Muscle layer of colon (tissue), 2 donors: ENCODE measurements around the gene UNC5B.

Experiments
- H3K27ac ChIP-seq: one replicate; pipeline ENCODE4 v1.7.0; 2013; ENCODE audit warnings: low read depth, mild to moderate bottlenecking, low read length, moderate library complexity
- H3K27me3 ChIP-seq, 2 donors: one replicate each; pipeline ENCODE4 v1.7.0; 2013; ENCODE audit warnings: low read length in 2 of 2, mild to moderate bottlenecking in 2 of 2; ENCODE audit not compliant: insufficient read depth in 2 of 2, control insufficient read depth in 1 of 2
- H3K36me3 ChIP-seq: one replicate; pipeline ENCODE4 v1.7.0; 2013; ENCODE audit warnings: mild to moderate bottlenecking, low read length; ENCODE audit not compliant: insufficient read depth
- H3K4me1 ChIP-seq: one replicate; pipeline ENCODE4 v1.7.0; 2013; ENCODE audit warnings: mild to moderate bottlenecking, low read length; ENCODE audit not compliant: insufficient read depth
- H3K4me3 ChIP-seq, 2 donors: one replicate each; pipeline ENCODE4 v1.7.0; 2013; ENCODE audit warnings: low read length in 2 of 2, low read depth in 1 of 2, mild to moderate bottlenecking in 1 of 2, moderate library complexity in 1 of 2
- H3K9ac ChIP-seq: one replicate; pipeline ENCODE4 v1.7.0; 2013; ENCODE audit warnings: low read length
- H3K9me3 ChIP-seq: one replicate; pipeline ENCODE4 v1.7.0; 2013; ENCODE audit warnings: mild to moderate bottlenecking, low read length
- donor health status: abdominal sarcoma.
- donor health status: Adenocarcinoma of cecum.

Gene UNC5B

DNA sequence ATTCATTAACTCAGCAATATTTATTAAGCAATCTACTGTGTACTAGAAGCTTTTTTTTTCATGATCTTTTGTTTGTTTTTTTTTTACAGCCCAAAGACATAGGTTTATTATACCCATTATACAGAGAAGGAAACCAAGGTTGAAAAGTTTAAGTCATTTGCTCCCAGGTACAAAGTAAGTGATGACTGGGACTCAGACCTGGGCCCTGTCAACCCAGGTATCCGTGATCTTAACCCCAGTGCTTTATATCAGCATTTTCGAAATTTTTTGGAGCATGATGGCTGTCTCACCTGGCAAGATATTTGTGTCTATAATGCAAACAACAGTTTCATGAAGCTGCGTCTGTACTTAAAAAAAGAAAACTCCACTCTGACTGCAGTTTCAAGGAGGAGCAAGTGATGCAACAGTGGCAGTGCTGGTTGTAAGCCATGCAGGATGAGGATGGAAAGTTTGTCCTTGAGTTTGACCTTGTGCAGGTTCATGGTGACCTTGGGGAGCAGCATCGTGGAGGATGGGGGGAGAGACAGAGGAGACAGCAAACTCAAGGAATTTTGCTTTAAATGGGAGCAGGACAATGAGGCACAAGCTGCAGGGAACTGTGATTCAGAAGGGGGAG, 118.5 kb downstream of the UNC5B start:
- Histone ChIP-seq H3K27me3 (no peaks in the 10 kb centered on the region), H3K4me3 (no peak overlapping the region), H3K27ac (no peak overlapping the region), H3K9me3 (no peaks in the 10 kb centered on the region), H3K4me1 (no peaks in the 10 kb centered on the region), H3K36me3 (peaks cover 3% of the 10 kb centered on the region), H3K9ac (no peak overlapping the region)

DNA sequence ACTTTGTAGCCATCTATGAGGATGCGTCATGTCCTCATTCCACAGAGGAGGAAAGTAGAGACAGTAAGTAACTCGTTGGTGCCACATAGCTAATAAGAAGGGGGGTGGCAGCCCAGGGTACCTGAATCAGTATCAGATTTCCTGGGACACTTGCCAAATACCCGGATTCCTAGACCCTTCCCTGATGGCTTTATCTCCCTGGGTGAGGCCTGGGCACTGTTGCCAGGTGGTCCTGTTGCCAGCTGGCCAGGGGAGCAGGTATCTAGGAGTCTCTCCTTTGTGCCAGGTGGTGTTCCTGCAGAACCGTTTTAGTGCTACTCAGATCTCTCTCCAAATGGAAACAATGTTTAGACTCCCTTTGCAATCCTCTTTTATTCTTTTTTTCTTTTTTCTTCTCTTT, 119.4 kb downstream of the UNC5B start:
- Histone ChIP-seq H3K9ac (no peak overlapping the region), H3K27me3 (no peaks in the 10 kb centered on the region), H3K4me3 (no peak overlapping the region), H3K36me3 (peaks cover 3% of the 10 kb centered on the region), H3K9me3 (no peaks in the 10 kb centered on the region), H3K4me1 (no peaks in the 10 kb centered on the region), H3K27ac (no peak overlapping the region)

DNA sequence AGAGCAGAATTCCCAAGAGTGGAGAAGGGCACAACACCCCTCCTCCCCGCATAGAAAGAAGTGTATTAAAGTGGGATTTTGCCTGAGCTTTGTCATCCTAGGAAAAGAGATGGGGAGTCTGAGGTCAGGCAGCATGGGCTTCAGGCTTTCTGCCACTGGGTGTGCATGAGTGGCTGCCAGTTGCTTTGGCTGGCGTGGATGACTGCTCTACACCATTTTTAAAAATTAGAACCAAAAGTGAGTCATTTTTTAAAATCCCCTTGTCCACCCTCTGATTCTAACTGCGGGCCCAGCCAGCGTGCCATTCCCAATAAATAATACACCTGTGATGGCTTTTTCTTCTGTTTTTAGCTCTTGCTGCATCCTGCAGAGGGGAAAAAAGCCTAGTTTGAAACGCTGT, 120.1 kb downstream of the UNC5B start:
- Histone ChIP-seq H3K4me1 (no peaks in the 10 kb centered on the region), H3K36me3 (no peaks in the 10 kb centered on the region), H3K27ac (no peak overlapping the region), H3K9me3 (no peaks in the 10 kb centered on the region), H3K4me3 (no peak overlapping the region), H3K27me3 (no peaks in the 10 kb centered on the region), H3K9ac (no peak overlapping the region)

DNA sequence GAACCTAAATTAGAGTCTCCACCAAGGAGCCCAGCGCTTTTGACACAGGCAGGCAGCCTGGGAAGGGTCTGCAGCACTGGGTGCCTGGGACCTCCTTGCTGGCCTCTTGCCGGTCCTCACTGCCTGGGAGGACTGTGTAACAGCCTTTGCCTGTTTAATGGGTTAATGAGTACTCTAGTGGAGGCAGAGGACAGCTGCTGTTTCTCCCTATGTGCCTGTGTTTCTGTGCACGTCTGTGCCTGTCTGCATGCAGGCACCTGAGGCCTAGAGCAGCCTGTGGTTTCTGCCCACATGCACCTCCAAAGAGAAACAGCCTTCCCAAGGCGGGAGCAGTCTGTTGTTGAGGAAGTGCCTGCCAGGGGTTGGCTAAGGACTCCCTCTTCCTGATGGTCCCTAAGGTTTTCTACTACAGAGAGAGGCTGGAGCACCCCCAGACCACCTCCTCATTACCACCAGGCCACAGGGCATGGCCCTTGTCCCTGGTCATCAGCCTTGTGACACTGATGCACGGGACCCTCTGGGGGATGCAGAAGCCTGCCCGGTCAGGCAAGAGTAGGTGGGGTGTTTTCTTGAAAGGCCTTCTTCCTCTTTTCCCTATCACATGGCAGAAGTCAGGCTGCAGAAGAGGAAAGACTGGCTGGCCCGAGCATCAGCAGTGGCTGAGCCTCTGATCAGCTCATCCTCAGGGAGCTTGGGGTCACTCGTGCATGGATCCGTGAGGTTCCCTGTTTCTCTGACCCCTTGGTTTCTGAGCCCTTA, 120.9 kb downstream of the UNC5B start:
- Histone ChIP-seq H3K9me3 (no peaks in the 10 kb centered on the region), H3K4me1 (no peaks in the 10 kb centered on the region), H3K27me3 (no peaks in the 10 kb centered on the region), H3K4me3 (no peak overlapping the region), H3K27ac (no peak overlapping the region), H3K36me3 (no peaks in the 10 kb centered on the region), H3K9ac (no peak overlapping the region)

DNA sequence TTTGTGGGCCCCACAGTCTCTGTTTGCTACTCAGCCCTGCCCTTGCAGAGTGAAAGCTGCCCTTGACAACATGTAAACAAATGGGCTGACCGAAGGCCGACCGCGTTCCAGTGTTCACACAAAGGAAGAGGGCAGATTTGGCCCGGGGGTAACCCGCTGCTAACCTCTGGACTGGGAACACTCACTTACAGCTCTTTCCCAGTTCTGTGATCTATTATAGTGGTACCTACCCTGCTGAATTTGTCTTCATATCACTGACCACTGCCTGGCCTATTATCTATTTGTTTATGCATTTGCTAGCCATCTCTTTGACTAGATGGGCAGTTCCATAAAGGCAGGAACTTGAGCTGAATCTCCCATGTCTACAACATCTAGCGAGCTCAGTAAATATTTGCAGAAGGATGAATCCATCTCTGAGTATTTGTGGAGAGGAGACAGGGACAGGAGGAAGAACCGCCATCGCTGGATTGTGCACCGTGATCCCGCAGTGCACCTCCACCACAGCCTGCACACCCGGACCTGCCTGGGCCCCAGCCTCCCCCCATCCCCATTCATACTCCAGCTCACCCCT, 121.9 kb downstream of the UNC5B start:
- H3K9me3 ChIP-seq: no peaks in the 10 kb centered on the region
- H3K9ac ChIP-seq: no peak overlapping the region
- H3K27ac ChIP-seq: no peak overlapping the region
- no peaks in the 10 kb centered on the region for H3K27me3 ChIP-seq
- H3K4me3 ChIP-seq: no peak overlapping the region
- H3K4me1 ChIP-seq: no peaks in the 10 kb centered on the region
- H3K36me3 ChIP-seq: peaks cover 7% of the 10 kb centered on the region

DNA sequence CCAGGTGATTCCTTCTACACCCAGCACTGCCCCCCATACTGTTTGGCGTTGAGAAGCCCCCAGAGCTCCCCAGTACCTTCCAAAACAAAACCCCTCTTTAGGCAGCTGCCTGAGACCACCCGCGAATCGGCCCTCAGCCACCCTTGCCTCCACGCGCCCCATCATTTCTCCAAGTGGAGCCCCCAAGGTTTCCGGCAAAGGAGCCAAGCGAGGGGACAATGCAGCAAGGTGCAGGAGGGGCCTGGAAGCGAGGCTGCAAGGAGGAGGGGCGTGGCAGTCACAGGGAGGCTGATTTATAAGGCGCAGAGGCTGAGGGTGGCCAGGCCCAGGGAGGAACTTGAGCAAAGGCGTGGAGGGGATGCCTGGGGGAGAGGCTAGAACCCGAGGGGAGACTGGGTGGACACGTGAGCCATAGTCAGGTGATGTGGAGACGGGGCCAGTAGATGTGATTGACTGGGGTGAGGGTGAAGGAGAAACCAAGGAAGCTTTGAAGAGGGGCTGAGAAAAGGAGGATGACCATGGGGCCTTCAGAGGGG, 122.9 kb downstream of the UNC5B start:
- Histone ChIP-seq H3K27ac (no peak overlapping the region), H3K9ac (no peak overlapping the region), H3K27me3 (no peaks in the 10 kb centered on the region), H3K9me3 (no peaks in the 10 kb centered on the region), H3K36me3 (peaks cover 7% of the 10 kb centered on the region), H3K4me1 (no peaks in the 10 kb centered on the region), H3K4me3 (no peak overlapping the region)

DNA sequence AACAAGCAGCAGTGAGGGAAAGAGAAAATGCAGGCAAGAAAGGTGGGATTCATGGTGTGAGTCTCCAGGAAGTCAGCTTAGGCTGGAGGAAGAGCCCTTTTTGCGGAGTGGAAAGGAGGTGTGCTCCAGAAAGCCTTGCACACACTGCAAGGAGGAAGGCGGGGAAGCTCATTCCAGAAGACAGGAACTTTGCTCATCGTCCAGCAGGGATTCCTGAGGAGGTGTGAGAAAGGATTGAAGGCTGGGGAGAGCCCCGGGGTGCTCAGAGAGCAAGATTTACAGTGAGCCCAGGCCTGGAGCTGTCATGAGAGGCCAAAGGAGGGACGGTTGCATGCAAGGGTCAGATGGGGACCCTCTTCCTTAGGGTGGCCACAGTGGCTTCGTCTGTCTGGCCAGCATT, 124.3 kb downstream of the UNC5B start:
- Histone ChIP-seq H3K9me3 (no peaks in the 10 kb centered on the region), H3K4me1 (no peaks in the 10 kb centered on the region), H3K9ac (no peak overlapping the region), H3K4me3 (no peak overlapping the region), H3K27me3 (no peaks in the 10 kb centered on the region), H3K27ac (no peak overlapping the region), H3K36me3 (peaks cover 7% of the 10 kb centered on the region)

DNA sequence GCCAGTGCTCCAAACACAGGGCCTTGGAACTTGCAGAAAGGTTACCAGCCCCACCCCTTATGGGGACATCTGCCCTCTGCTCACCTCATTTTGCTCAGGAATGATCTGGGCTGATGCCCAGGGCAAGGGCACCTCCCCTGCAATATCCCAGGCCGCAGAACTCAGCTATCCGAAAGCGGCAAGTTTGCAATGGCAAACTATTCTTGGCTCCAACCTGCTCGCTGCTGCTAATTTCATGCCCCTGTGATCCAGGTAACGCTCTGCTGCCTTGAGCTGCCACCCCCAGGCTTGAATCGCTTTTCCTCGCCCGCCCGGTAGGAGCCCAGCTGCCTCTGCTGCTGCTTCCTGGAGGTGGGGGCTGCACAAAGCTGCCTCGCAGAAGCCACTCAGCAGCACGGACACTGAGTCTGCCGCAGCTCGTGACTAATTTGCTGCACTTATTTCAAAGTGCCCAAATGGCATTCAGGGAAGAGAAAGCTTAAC, 124.9 kb downstream of the UNC5B start:
- Histone ChIP-seq H3K27ac (no peak overlapping the region), H3K36me3 (peaks cover 7% of the 10 kb centered on the region), H3K9ac (no peak overlapping the region), H3K4me1 (no peaks in the 10 kb centered on the region), H3K4me3 (no peak overlapping the region), H3K9me3 (no peaks in the 10 kb centered on the region), H3K27me3 (no peaks in the 10 kb centered on the region)

DNA sequence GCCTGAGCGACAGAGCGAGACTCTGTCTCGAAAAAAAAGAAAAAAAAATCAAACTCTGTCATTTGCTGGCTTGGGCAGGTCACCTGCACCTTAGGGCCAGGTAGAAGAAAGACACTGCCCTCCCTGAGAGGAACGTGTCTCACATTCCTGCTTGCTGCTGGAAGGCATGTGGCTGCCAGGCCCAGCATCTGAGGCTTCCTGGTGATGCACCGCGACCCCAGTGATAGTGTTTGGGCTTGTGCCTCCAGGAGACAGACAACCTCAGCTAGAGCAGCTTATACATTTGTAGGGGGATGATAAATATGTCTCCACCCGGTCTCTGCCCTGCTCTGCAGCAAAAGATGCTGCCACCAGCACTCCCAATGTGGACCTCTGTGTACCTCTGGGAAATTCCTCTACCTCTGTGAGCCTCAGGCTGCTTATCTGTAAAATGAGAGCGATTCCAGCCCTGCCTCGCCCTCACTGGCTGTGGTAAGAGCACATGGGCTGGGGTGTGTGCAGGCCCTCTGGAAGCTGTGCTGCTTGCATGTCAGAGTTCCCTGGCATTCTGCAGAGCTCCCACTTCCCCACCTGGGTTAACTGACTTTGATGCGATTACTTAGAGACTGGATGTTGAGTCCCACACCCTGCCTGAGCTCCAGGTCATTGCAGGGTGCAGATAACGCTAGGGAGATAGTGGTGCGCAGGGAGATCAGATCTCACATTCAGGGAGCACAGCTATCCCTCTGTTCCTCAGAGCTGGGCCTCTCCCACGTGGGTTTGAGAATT, 126.5 kb downstream of the UNC5B start:
- Histone ChIP-seq H3K4me1 (no peaks in the 10 kb centered on the region), H3K27me3 (no peaks in the 10 kb centered on the region), H3K9ac (no peak overlapping the region), H3K27ac (no peak overlapping the region), H3K9me3 (no peaks in the 10 kb centered on the region), H3K4me3 (no peak overlapping the region), H3K36me3 (peaks cover 7% of the 10 kb centered on the region)

DNA sequence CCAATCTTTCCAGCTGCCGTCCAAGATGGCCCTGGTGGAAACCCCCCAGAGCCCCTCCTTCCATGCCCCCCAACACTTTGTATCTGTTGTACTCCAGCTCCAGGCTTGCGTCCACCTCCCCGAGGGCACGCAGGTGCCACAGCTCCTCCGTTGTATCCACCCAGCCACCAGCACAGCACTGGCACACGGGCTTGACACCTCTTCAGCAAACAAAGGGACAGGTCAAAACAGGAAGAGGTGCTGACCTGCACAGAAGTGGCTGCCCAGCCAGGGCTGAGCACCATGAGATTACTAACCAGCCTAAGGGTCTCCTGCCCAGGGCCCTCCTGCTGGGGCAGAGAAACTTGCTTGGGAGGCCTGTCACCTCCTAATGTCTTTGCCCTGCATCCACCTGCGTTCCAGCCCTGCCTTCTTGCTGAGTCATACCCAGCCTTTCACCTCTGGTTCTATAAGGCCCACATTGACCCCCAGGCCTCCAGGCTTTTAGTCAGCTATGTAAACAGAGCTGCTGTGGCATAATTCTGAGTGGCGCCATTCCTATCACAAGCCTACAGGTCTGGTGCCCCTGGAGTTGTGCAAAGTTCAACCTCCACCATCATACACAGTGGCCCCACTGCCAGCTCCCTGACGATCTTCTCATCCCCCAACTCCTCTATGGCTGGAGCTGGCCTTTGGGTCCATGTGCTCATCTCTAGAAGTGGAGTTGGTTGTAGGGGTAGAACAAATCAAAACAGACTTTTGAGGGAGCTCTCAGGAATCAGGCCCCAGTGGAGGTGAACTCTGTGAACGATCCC, 127.6 kb downstream of the UNC5B start:
- Histone ChIP-seq H3K36me3 (peaks cover 7% of the 10 kb centered on the region), H3K27ac (no peak overlapping the region), H3K4me3 (no peak overlapping the region), H3K9me3 (no peaks in the 10 kb centered on the region), H3K27me3 (no peaks in the 10 kb centered on the region), H3K9ac (no peak overlapping the region), H3K4me1 (no peaks in the 10 kb centered on the region)
